HG03045 (cell line): ENCODE data around the gene PHF1.

Experiments used
- ATAC-seq: cut with Tn5 transposase; IDR thresholded peaks from one replicate; pipeline ENCODE4 v1.9.1; 2021; ENCODE audit warnings: mild to moderate bottlenecking, moderate library complexity; ENCODE audit not compliant: unreplicated experiment

Gene PHF1

GRCh38 chr6:33453393-33454008 lies 42.7 kb downstream of the PHF1 start:
- ATAC-seq, result no peak

DNA sequence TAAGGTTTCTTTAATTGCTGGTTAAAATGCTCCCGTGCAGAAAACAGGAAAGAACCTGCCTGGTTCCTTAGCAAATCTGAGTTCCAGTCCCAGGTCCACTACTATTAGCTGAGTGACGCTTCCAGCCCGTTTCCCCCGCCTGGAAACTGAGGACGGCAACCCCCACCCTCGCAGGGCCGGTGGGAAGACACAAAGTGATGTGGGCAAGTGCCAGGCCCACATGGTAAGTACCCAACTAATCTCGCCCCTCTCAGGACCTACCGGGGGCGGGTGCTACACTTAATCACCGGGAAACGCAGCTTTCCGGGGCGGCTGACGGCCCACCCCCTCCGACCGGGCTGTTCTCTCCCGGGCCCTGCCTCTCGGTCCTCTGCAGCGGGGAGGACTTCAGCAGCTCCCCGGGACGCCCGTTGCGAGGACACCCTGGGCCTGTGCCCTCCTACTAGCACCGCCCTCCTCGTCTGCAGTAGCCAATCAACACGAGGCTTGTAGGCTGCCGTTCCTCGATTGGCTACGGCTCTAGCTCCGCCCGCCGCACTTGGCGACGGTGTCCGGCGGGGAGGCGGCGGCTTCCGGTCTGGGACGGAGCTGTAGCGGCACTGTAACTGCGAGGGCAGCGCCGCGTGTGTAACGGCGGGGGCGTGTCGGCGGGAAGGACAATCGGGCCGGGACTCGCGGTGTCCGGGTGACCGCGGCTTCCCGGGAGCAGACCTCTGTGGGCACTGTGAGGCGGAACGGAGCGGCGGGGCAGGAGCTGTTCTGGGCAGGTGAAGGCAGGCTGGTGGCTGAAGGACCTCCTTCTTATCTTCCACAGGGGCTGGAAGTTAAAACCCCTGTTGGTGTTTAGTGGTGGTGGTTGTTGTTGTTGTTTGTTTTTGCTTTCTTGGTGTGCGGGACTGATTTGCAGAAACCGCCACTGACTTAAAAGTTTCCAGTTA lies 43.5 kb downstream of the PHF1 start, which contains the start of gene ZBTB9:
ZBTB9 (plus strand) TSS at position 568 of the 938 bp plus-strand sequence. CDS start 525 bp downstream, outside the sequence.
- peak; percentile 97 for ATAC-seq

DNA sequence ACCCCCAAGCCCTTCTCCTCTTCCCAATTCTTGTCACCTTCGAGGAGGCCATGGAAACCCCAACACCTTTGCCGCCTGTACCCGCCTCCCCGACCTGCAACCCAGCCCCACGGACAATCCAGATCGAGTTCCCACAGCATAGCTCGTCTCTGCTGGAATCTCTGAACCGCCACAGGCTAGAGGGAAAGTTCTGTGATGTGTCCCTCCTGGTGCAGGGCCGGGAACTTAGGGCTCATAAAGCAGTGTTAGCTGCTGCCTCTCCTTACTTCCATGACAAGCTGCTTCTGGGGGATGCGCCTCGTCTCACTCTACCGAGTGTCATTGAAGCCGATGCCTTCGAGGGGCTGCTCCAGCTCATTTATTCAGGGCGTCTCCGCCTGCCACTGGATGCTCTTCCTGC lies 44.2 kb downstream of the PHF1 start:
- ATAC-seq, result no peak

GRCh38 chr6:33456156-33456555 lies 45.3 kb downstream of the PHF1 start:
- no peak for ATAC-seq

DNA sequence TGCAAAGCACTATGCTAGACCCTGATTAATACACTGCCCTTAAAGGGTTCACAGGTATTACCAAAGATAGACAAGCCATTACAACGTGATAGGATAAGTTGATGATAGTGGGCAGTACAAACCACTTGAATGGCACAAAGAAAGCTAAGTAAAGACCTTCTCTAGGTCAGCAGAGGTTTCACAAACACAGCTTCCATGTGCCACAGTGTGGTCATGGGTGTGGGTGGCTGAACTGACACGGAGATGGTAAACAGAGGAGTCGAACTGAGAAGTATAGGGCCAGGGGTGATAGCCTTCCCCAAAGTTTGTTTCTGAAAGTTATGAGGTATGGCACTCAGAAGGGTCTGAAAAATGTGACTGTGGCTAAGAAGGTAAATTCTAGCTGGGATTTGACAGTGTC lies 47.9 kb downstream of the PHF1 start:
- no peak for ATAC-seq

GRCh38 chr6:33459226-33459625 lies 48.4 kb downstream of the PHF1 start:
- no peak for ATAC-seq
